Activated CD4-positive, alpha-beta T cell treated with anti-CD3 and anti-CD28 coated beads for 36 hours (primary cell): ENCODE results near the gene PPIL4. TPM values are rescaled to one million over a fixed set of nuclear protein-coding genes. Genes with fewer than 3 reads are reported as not detected.
A peak's percentile ranks its signal among the peaks of the same experiment; 100 is the strongest.

Experiments used
- ATAC-seq: fragments of 200-7000 bp; cut with Tn5 transposase; one replicate; pipeline ENCODE4 v1.10.0; 2021; ENCODE audit warnings: mild to moderate bottlenecking, moderate library complexity
- CTCF ChIA-PET: fragments of 350-600 bp; sonication (Branson Sonifier 250); formaldehyde crosslinking; loops from one replicate; lab custom pipeline; 2021; ENCODE audit warnings: antibody characterized with exemption; lab: Charles Lee
- POLR2A ChIA-PET: fragments of 350-600 bp; sonication (Branson Sonifier 250); formaldehyde crosslinking; loops from one replicate; lab custom pipeline; 2021; ENCODE audit warnings: antibody characterized with exemption, inconsistent platforms; lab: Charles Lee
- DNase-seq: peaks from one replicate; pipeline ENCODE4 v3.0.0-alpha.2; 2020
- H3K27ac Mint-ChIP-seq: one replicate; pipeline ENCODE4 v1.8.0; 2021; ENCODE audit warnings: mixed read lengths
- H3K27me3 Mint-ChIP-seq: one replicate; pipeline ENCODE4 v1.8.0; 2021; ENCODE audit warnings: mixed read lengths
- H3K36me3 Mint-ChIP-seq: one replicate; pipeline ENCODE4 v1.8.0; 2021; ENCODE audit warnings: low read depth, mixed read lengths
- H3K4me1 Mint-ChIP-seq: one replicate; pipeline ENCODE4 v1.8.0; 2021; ENCODE audit warnings: mixed read lengths
- H3K4me3 Mint-ChIP-seq: one replicate; pipeline ENCODE4 v1.8.0; 2021; ENCODE audit warnings: mild to moderate bottlenecking, moderate library complexity, mixed read lengths
- H3K9me3 Mint-ChIP-seq: one replicate; pipeline ENCODE4 v1.8.0; 2021; ENCODE audit warnings: low read depth, mixed read lengths
- intact Hi-C, 2 experiments: fragments of 100-400 bp; cut with DNase I in 1 of 2; cut with micrococcal nuclease in 1 of 2; formaldehyde crosslinking; loops; one replicate each; pipeline versions ENCODE4 v1.14.2 to v1.15.1; 2022 to 2024; cut with DNase I, micrococcal nuclease
- total RNA-seq, 2 experiments: library from RNA; stranded (reverse); gene quantifications; one replicate each; pipeline ENCODE4 v1.2.3, GENCODE V29; 2021

PPIL4 gene
- total RNA-seq, 2 experiments from 2014 or later = 22.6 to 26.8 TPM

GRCh38 chr6:149565527-149566409 is 19.9 kb upstream of the PPIL4 start, which contains the start of gene GINM1:
Gene GINM1 (plus strand): TSS chr6:149566375. CDS start chr6:149566415, 40 bp downstream.
- Mint-ChIP-seq H3K27ac (peak within 1 kb of the TSS; percentile 89), H3K9me3 (no peaks in the 10 kb centered on the region), H3K4me1 (peaks cover 20% of the 10 kb centered on the region), H3K36me3 (no peaks in the 10 kb centered on the region), H3K27me3 (no peaks in the 10 kb centered on the region), H3K4me3 (peak within 1 kb of the TSS; percentile 91)
- ChIA-PET CTCF (interaction anchor here (0.7 to 6.4 kb wide), 6 partner anchors 14 to 410 kb away, joined by 3 to 58 read pairs (median 3); partner anchors contain the start of gene PPIL4), POLR2A (interaction anchor here (0.7 kb wide), 1 partner anchor 512 kb away, joined by 3 read pairs; no protein-coding TSS in a partner anchor)
- intact Hi-C loops = loop anchor here (1.0 to 5.0 kb wide), 14 partner anchors 19 to 1887 kb away; partner anchors contain the start of genes KATNA1 (in 2 of the 2), LATS1 (in 2 of the 2), PPIL4 (in 2 of the 2) and LRP11 (in 1 of the 2)
- ATAC-seq (peak; percentile 90), DNase-seq (peak; percentile 97)

GRCh38 chr6:149563928-149564325 is 18.1 kb upstream of the PPIL4 start:
- no peaks in the 10 kb centered on the region for H3K9me3 Mint-ChIP-seq
- no peak overlapping the region for H3K4me3 Mint-ChIP-seq
- no peak overlapping the region for H3K27ac Mint-ChIP-seq
- no peak for DNase-seq
- no peaks in the 10 kb centered on the region for H3K36me3 Mint-ChIP-seq
- no peak for ATAC-seq
- H3K27me3 Mint-ChIP-seq = no peaks in the 10 kb centered on the region
- peaks cover 20% of the 10 kb centered on the region for H3K4me1 Mint-ChIP-seq
- intact Hi-C loops = no loop called here
- POLR2A ChIA-PET = no interaction called here
- CTCF ChIA-PET = interaction anchor here (0.6 to 6.4 kb wide), 6 partner anchors 12 to 134 kb away, joined by 3 to 58 read pairs (median 3); partner anchors contain the start of gene PPIL4

GRCh38 chr6:149563203-149563927 is 17.5 kb upstream of the PPIL4 start:
- intact Hi-C loops = no loop called here
- CTCF ChIA-PET = interaction anchor here (0.7 to 6.4 kb wide), 5 partner anchors 12 to 80 kb away, joined by 3 to 58 read pairs (median 3); partner anchors contain the start of gene PPIL4

GRCh38 chr6:149560736-149561135 is 14.9 kb upstream of the PPIL4 start:
- POLR2A ChIA-PET = no interaction called here
- intact Hi-C loops = no loop called here
- peak; percentile 45 for DNase-seq
- H3K27ac Mint-ChIP-seq = no peak overlapping the region
- ATAC-seq = no peak
- H3K9me3 Mint-ChIP-seq = no peaks in the 10 kb centered on the region
- peaks cover 7% of the 10 kb centered on the region for H3K4me1 Mint-ChIP-seq
- peaks cover 1% of the 10 kb centered on the region for H3K27me3 Mint-ChIP-seq
- no peaks in the 10 kb centered on the region for H3K36me3 Mint-ChIP-seq
- CTCF ChIA-PET = interaction anchor here (0.5 to 6.4 kb wide), 11 partner anchors 8 to 126 kb away, joined by 3 to 58 read pairs (median 4); partner anchors contain the start of gene PPIL4
- H3K4me3 Mint-ChIP-seq = no peak overlapping the region

More at GRCh38 chr6:149563203-149563927, 17.5 kb upstream of the PPIL4 start:
- Mint-ChIP-seq H3K4me1 (peaks cover 20% of the 10 kb centered on the region), H3K36me3 (no peaks in the 10 kb centered on the region), H3K4me3 (no peak overlapping the region), H3K27me3 (no peaks in the 10 kb centered on the region), H3K9me3 (no peaks in the 10 kb centered on the region), H3K27ac (no peak overlapping the region)
- ATAC-seq (no peak), DNase-seq (no peak)
- POLR2A ChIA-PET = no interaction called here

- CTCF ChIA-PET = no interaction called here
- intact Hi-C loops = no loop called here
- Mint-ChIP-seq H3K36me3 (no peaks in the 10 kb centered on the region), H3K9me3 (no peaks in the 10 kb centered on the region), H3K4me3 (no peak overlapping the region), H3K27me3 (peaks cover 5% of the 10 kb centered on the region), H3K4me1 (no peaks in the 10 kb centered on the region), H3K27ac (no peak overlapping the region)
- DNase-seq (no peak), ATAC-seq (no peak)
- POLR2A ChIA-PET = interaction anchor here (0.5 kb wide), 1 partner anchor 18 kb away, joined by 3 read pairs; no protein-coding TSS in a partner anchor
Measured at GRCh38 chr6:149559389-149559788, 13.5 kb upstream of the PPIL4 start.

DNA sequence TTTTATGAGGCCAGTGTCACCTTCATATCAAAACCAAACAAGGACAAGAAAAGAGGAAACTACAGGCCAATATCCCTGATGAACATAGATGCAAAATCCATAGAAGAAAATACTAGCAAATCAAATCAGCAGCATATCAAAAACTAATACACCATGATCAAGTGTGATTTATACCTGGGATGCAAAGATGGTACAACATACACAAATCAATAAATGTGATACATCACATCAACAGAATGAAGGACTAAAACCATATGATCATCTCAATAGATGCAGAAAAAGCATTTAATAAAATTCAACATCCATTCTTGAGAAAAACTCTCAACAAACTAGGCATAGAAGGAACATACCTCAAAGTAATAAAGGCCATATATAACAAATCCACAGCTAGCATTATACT is 12.2 kb upstream of the PPIL4 start:
- no peak overlapping the region for H3K4me3 Mint-ChIP-seq
- no peaks in the 10 kb centered on the region for H3K9me3 Mint-ChIP-seq
- no peak overlapping the region for H3K27ac Mint-ChIP-seq
- intact Hi-C loops = no loop called here
- POLR2A ChIA-PET = no interaction called here
- H3K4me1 Mint-ChIP-seq = no peaks in the 10 kb centered on the region
- H3K36me3 Mint-ChIP-seq = no peaks in the 10 kb centered on the region
- ATAC-seq (no peak), DNase-seq (no peak)
- peaks cover 10% of the 10 kb centered on the region for H3K27me3 Mint-ChIP-seq
- CTCF ChIA-PET = no interaction called here

GRCh38 chr6:149551920-149552319 is 6.1 kb upstream of the PPIL4 start:
- no peaks in the 10 kb centered on the region for H3K36me3 Mint-ChIP-seq
- ATAC-seq (no peak), DNase-seq (no peak)
- CTCF ChIA-PET = interaction anchor here (1.1 to 2.4 kb wide), 4 partner anchors 9 to 14 kb away, joined by 3 to 12 read pairs (median 8); partner anchors contain the start of gene GINM1
- peaks cover 5% of the 10 kb centered on the region for H3K4me1 Mint-ChIP-seq
- intact Hi-C loops = no loop called here
- POLR2A ChIA-PET = interaction anchor here (0.5 kb wide), 1 partner anchor 99 kb away, joined by 3 read pairs; no protein-coding TSS in a partner anchor
- H3K4me3 Mint-ChIP-seq = no peak overlapping the region
- H3K9me3 Mint-ChIP-seq = no peaks in the 10 kb centered on the region
- no peak overlapping the region for H3K27ac Mint-ChIP-seq
- peaks cover 8% of the 10 kb centered on the region for H3K27me3 Mint-ChIP-seq

DNA sequence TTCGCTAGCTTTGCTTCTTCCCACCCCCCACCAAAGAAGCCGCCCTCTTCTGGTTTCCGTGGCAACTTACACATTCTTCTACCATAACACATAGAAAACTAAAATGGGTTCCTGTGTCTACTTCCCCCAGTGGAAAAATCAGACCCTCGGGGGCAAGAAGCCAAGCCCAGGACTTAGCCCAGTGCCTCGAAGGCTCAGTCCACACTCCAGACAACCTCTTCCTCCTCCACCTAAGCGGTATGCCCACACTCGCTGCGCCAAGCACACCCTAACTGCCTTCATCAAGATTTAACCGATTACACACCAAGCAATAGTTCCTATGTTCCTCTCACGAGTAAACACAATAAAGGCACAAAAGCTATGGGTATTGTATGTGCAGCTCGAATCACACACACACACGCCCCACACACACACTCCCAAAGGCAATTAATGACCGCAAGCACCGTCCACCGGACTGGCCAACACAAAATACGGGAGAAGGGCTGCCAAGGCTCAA is 537 bp downstream of the PPIL4 start:
- POLR2A ChIA-PET = interaction anchor here (1.2 to 1.4 kb wide), 2 partner anchors 100 to 172 kb away, joined by 3 to 5 read pairs; partner anchors contain the start of gene LATS1
- no peaks in the 10 kb centered on the region for H3K9me3 Mint-ChIP-seq
- CTCF ChIA-PET = interaction anchor here (0.6 to 5.7 kb wide), 14 partner anchors 17 to 229 kb away, joined by 3 to 58 read pairs (median 4); partner anchors contain the start of genes GINM1 and ZC3H12D
- intact Hi-C loops = loop anchor here (5.0 kb wide), 5 partner anchors 102 to 1847 kb away; partner anchors contain the start of genes KATNA1 (in 1 of the 2) and ZBTB2 (in 1 of the 2)
- peak overlapping the region; percentile 97 for H3K4me3 Mint-ChIP-seq
- DNase-seq = peak; percentile 78
- no peaks in the 10 kb centered on the region for H3K27me3 Mint-ChIP-seq
- peaks cover 10% of the 10 kb centered on the region for H3K36me3 Mint-ChIP-seq
- H3K27ac Mint-ChIP-seq = peak overlapping the region; percentile 98
- peak; percentile 62 for ATAC-seq
- peaks cover 44% of the 10 kb centered on the region for H3K4me1 Mint-ChIP-seq

GRCh38 chr6:149544646-149545257 is 1.1 kb downstream of the PPIL4 start:
- ATAC-seq = peak; percentile 0
- H3K36me3 Mint-ChIP-seq = peaks cover 10% of the 10 kb centered on the region
- POLR2A ChIA-PET = interaction anchor here (1.2 to 1.4 kb wide), 2 partner anchors 99 to 173 kb away, joined by 3 to 5 read pairs; partner anchors contain the start of gene LATS1
- H3K27me3 Mint-ChIP-seq = no peaks in the 10 kb centered on the region
- H3K4me1 Mint-ChIP-seq = peaks cover 44% of the 10 kb centered on the region
- intact Hi-C loops = loop anchor here (5.0 kb wide), 5 partner anchors 103 to 1848 kb away; partner anchors contain the start of genes KATNA1 (in 1 of the 2) and ZBTB2 (in 1 of the 2)
- peak overlapping the region; percentile 98 for H3K27ac Mint-ChIP-seq
- no peaks in the 10 kb centered on the region for H3K9me3 Mint-ChIP-seq
- DNase-seq = no peak
- CTCF ChIA-PET = interaction anchor here (0.5 to 5.7 kb wide), 10 partner anchors 16 to 537 kb away, joined by 3 to 58 read pairs (median 4); partner anchors contain the start of genes GINM1 and ZC3H12D
- peak overlapping the region; percentile 97 for H3K4me3 Mint-ChIP-seq

GRCh38 chr6:149541139-149541538 is 4.7 kb downstream of the PPIL4 start:
- Mint-ChIP-seq H3K36me3 (peaks cover 34% of the 10 kb centered on the region), H3K4me3 (no peak overlapping the region), H3K27me3 (no peaks in the 10 kb centered on the region), H3K4me1 (peaks cover 37% of the 10 kb centered on the region), H3K27ac (no peak overlapping the region), H3K9me3 (no peaks in the 10 kb centered on the region)
- intact Hi-C loops = no loop called here
- ChIA-PET CTCF (no interaction called here), POLR2A (no interaction called here)
- ATAC-seq (no peak), DNase-seq (no peak)
